ENCODE results near the gene CLIP1. TPM values are rescaled to one million over a fixed set of nuclear protein-coding genes. Genes with fewer than 3 reads are reported as not detected.
"Not testable (repeated sequence)": the region's sequence is repeated elsewhere in the genome, so short reads cannot be mapped to it uniquely, and the experiment has no call there.

Gene CLIP1
- total RNA-seq, 2 experiments from 2014 or later, result 65.3 to 73.4 TPM

DNA sequence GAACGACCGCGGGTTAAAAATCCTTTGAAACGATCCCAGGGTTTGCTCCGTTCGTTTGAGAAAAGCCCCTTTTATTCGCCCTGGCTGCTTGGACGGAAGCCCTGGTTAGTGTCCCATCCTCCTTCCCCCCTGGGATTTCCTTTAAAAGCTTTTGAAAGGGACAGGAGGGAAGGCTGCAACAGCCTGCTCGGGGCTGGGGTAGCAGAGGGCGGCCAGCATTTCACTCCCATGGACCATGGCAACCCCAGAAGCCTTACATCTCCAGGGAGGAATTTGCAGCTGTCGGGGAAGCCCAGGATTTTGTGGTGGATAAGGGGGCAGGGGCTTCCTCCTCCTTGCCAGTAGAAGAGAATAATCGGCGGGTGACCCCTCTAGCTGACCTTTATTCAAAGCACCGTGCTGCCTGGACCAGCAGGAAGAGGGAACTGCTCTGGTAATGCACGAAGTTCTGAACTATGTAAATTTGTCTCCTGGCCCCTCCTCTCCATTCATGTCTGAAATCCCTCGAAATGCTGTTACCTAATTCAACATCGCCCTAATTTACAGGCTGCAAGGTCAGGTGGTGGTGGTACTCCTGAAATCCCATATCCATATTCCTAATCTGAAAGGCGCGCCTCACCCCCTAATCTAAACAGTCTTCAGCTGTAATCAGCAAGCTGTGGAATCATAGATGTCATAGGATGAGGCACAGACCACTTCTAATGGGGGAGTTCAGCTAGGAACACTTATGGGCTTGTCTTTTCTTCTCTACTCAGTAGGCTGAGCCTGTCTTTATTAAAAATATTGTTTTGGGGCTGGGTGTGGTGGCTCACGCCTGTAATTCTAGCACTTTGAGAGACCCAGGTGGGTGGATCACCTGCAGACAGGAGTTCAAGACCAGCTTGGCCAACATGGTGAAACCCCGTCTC, 1.0 kb upstream of the CLIP1 start:
- no peak for DNase-seq
- CTCF ChIA-PET, result interaction anchor here (0.8 to 4.8 kb wide), 6 partner anchors 11 to 49 kb away, joined by 3 to 19 read pairs (median 4); no protein-coding TSS in a partner anchor
- POLR2A ChIA-PET, result interaction anchor here (0.7 to 4.1 kb wide), 12 partner anchors 11 to 179 kb away, joined by 3 to 31 read pairs (median 4); partner anchors contain the start of genes KNTC1, RSRC2 and ZCCHC8
- Mint-ChIP-seq H3K36me3 (ENCODE audit: low read depth) (no peaks in the 10 kb centered on the region), H3K27ac (peak overlapping the region; percentile 49), H3K4me3 (peak overlapping the region; percentile 85), H3K27me3 (peaks cover 2% of the 10 kb centered on the region), H3K9me3 (no peaks in the 10 kb centered on the region), H3K4me1 (peaks cover 38% of the 10 kb centered on the region)

DNA sequence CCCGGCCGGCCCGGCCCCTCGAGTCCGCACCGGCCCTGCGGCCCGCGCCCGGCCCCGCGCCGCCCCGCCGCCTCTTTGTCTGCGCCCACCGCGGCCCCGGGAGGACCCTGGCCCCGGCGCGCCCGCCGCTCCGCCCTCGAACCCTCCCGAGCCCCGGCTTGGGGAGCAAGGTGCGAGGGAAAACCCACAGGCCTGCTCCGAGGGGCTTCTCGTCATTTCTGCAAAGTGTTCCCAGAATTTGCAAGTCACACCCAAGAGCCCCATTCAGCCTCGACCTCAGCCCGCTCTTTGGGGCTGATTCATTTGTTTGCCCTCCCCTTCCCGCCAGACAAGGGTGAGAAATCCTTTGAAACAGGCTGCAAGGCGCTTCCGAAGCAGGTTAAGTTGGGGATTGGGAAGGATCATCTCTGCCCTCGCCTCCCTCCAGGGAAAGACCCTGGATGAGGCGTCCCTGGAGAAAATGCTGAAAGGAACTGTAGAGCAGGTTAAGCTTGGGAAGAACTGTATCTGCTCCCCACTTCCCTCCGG, 325 bp upstream of the CLIP1 start:
- Mint-ChIP-seq H3K36me3 (ENCODE audit: low read depth) (no peaks in the 10 kb centered on the region), H3K9me3 (no peaks in the 10 kb centered on the region)
- DNase-seq, result peak; percentile 42

DNA sequence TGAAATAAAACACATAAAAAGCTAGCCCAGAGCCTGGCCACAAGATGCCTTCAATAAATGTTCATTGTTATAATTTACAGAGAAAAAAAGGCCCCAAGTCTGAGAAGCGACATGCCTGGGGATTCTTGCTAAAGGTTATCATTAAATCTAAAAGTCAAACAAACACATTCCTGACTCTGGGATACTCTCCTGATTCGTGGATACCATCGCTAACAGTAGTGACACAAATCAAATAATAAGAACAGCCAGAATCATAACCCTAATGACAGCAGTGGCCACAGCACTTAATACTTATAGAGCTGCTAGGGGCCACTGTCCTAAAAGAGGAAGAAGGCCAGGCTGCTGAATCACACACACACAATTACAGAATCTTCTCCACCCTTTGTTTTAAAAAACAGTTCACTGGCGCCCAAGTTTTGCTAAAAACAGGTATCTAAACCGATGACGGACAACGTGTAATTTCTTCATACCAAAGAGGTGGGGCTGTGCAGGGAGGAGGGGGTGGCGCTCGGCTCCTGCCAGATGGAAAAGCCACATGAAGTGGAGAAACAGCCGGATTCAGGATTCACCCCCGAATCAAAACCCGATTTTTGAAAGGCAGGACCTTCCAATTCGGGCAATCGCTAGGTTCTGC, 1.2 kb downstream of the CLIP1 start:
- H3K27ac Mint-ChIP-seq, result peak overlapping the region; percentile 82
- peak overlapping the region; percentile 91 for H3K4me3 Mint-ChIP-seq
- peaks cover 2% of the 10 kb centered on the region for H3K27me3 Mint-ChIP-seq
- DNase-seq, result peak; percentile 29
- POLR2A ChIA-PET, result interaction anchor here (0.7 to 4.1 kb wide), 15 partner anchors 8 to 177 kb away, joined by 3 to 31 read pairs (median 5); partner anchors contain the start of gene ZCCHC8
- no peaks in the 10 kb centered on the region for H3K9me3 Mint-ChIP-seq
- CTCF ChIA-PET, result interaction anchor here (0.8 to 4.8 kb wide), 7 partner anchors 8 to 80 kb away, joined by 3 to 26 read pairs (median 5); partner anchors contain the start of gene ZCCHC8
- H3K36me3 Mint-ChIP-seq (ENCODE audit: low read depth), result peaks cover 5% of the 10 kb centered on the region
- H3K4me1 Mint-ChIP-seq, result peaks cover 43% of the 10 kb centered on the region

More for the DNA sequence above, 325 bp upstream of the CLIP1 start:
- Mint-ChIP-seq H3K27ac (peak overlapping the region; percentile 87), H3K27me3 (peaks cover 2% of the 10 kb centered on the region), H3K4me3 (peak overlapping the region; percentile 85), H3K4me1 (peaks cover 41% of the 10 kb centered on the region)
- ChIA-PET CTCF (interaction anchor here (0.6 to 4.8 kb wide), 9 partner anchors 9 to 78 kb away, joined by 3 to 26 read pairs (median 4); partner anchors contain the start of gene ZCCHC8), POLR2A (interaction anchor here (0.7 to 4.1 kb wide), 20 partner anchors 8 to 178 kb away, joined by 3 to 31 read pairs (median 4); partner anchors contain the start of genes KNTC1, RSRC2 and ZCCHC8)

DNA sequence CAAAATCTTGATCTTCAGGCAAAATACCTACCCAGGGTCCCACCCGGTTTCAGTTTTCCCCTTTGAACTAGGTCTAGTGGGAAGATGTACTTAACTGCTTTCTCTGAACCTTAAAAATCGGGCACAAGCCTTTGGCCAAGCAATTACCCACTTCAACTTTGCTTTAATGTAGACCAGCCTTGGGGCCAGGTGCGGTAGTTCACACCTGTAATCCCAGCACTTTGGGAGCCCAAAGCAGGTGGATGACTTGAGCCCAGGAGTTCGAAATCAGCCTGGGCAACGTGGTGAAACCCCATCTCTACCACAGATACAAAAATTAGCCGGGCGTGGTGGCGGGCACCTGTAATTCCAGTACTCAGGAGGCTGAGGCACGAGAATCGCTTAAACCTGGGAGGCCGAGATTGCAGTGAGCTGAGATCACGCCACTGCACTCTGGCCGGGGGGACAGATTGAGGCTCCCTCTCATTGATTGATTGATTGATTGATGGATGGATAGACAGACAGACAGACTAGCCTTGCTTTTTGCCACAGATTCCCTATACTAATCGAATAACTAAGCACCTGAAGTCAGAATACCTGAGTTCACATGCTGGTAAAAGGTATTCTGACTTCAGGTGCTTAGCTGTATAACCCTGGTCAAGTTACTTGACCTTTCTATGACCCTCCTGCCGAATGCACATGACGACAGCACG, 1.9 kb downstream of the CLIP1 start:
- ChIA-PET POLR2A (interaction anchor here (0.6 to 4.1 kb wide), 6 partner anchors 7 to 154 kb away, joined by 3 to 31 read pairs (median 10); partner anchors contain the start of gene ZCCHC8), CTCF (interaction anchor here (0.6 to 2.7 kb wide), 2 partner anchors 20 to 244 kb away, joined by 3 to 26 read pairs; no protein-coding TSS in a partner anchor)
- H3K27ac Mint-ChIP-seq, result no peak overlapping the region
- H3K27me3 Mint-ChIP-seq, result peaks cover 2% of the 10 kb centered on the region
- peaks cover 9% of the 10 kb centered on the region for H3K36me3 Mint-ChIP-seq (ENCODE audit: low read depth)
- DNase-seq, result no peak
- peaks cover 46% of the 10 kb centered on the region for H3K4me1 Mint-ChIP-seq
- peak overlapping the region; percentile 91 for H3K4me3 Mint-ChIP-seq
- no peaks in the 10 kb centered on the region for H3K9me3 Mint-ChIP-seq

DNA sequence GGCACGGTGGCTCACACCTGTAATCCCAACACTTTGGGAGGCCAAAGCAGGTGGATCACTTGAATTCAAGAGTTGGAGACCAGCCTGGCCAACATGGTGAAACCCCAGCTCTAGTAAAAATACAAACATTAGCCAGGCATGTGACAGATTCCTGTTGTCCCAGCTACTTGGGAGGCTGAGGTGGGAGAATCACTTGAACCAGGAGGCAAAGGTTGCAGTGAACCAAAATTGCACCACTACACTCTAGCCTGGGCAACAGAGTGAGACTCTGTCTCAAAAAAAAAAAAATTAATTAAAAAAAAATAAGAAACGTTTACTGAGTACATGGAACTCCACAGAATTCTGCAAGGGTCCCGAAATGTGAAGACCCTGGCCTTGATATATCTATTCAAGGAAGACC, 3.4 kb downstream of the CLIP1 start:
- not testable (repeated sequence) for H3K27ac Mint-ChIP-seq; H3K4me3 Mint-ChIP-seq; H3K27me3 Mint-ChIP-seq; H3K9me3 Mint-ChIP-seq; H3K36me3 Mint-ChIP-seq (ENCODE audit: low read depth); DNase-seq
- peaks cover 51% of the 10 kb centered on the region for H3K4me1 Mint-ChIP-seq
- ChIA-PET CTCF (interaction anchor here (4.3 kb wide), 1 partner anchor 19 kb away, joined by 16 read pairs; no protein-coding TSS in a partner anchor), POLR2A (interaction anchor here (2.0 kb wide), 1 partner anchor 16 kb away, joined by 5 read pairs; no protein-coding TSS in a partner anchor)

DNA sequence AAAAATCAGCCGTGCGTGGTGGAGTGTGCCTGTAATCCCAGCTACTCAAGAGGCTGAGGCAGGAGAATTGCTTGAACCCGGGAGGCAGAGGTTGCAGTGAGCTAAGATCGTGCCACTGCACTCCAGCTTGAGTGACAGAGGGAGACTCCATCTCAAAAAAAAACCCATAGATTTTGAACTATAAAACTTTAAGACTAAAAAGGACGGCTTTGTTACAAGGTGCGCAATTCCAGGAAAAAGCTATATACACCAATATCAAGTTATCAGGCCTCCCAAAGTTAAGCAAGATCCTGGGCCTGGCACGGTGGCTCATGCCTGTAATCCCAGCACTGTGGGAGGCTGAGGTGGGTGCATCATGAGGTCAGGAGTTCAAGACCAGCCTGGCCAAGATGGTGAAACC, 6.8 kb downstream of the CLIP1 start:
- POLR2A ChIA-PET, H3K4me3 Mint-ChIP-seq, H3K9me3 Mint-ChIP-seq, DNase-seq, H3K27me3 Mint-ChIP-seq: not testable (repeated sequence)
- CTCF ChIA-PET, result interaction anchor here (0.6 to 4.3 kb wide), 4 partner anchors 16 to 255 kb away, joined by 3 to 16 read pairs (median 4); partner anchors contain the start of gene ZCCHC8
- H3K27ac Mint-ChIP-seq, result peak overlapping the region; percentile 21
- H3K4me1 Mint-ChIP-seq, result peaks cover 54% of the 10 kb centered on the region
- H3K36me3 Mint-ChIP-seq (ENCODE audit: low read depth), result peaks cover 17% of the 10 kb centered on the region

DNA sequence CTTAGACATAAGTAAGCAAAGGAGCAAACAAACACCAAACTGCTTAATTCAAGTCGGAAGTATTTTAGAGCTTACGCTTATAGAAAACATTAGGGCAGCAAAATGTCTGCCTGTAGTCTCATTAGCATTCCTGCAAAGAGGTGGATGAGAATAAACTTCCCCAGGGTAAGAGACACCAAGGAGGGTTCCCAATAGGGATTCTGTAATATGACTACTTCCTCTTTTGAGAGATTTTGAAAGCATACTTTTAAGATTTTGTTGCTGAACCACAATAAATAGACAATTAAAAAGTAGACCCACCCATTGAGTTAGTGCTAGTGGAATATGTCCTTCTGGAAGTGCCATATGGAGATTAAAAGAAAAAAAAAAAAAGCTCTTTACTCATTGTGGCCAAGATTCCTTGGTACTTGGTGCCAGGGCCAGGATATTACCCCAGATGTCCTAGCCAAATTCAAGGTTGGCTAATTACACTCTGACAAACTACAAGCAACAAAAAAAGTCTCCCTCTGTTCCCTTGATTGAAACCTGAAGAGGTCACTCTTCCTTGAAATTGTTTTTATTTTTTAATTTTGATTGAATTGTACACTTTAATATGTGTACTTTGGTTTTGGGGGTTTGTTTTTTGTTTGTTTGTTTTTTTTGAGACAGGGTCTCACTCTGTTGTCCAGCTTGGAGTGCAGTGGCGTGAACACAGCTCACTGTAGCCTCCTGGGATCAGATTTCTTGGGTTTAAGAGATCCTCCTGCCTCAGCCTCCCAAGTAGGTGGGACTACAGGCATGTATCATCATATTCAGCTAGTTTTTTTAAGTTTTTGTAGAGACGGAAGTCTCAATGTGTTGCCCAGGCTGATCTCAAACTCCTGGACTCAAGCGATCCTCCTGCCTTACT, 8.7 kb downstream of the CLIP1 start:
- Mint-ChIP-seq H3K27ac (peak overlapping the region; percentile 91), H3K36me3 (ENCODE audit: low read depth) (peaks cover 17% of the 10 kb centered on the region), H3K9me3 (no peaks in the 10 kb centered on the region), H3K27me3 (no peaks in the 10 kb centered on the region), H3K4me3 (no peak overlapping the region), H3K4me1 (peaks cover 40% of the 10 kb centered on the region)
- no peak for DNase-seq
- POLR2A ChIA-PET, result interaction anchor here (0.9 to 3.2 kb wide), 5 partner anchors 8 to 113 kb away, joined by 3 to 20 read pairs (median 11); partner anchors contain the start of genes CLIP1, KNTC1 and RSRC2
- CTCF ChIA-PET, result interaction anchor here (1.0 to 5.4 kb wide), 3 partner anchors 8 to 14 kb away, joined by 6 to 30 read pairs (median 12); partner anchors contain the start of gene CLIP1

DNA sequence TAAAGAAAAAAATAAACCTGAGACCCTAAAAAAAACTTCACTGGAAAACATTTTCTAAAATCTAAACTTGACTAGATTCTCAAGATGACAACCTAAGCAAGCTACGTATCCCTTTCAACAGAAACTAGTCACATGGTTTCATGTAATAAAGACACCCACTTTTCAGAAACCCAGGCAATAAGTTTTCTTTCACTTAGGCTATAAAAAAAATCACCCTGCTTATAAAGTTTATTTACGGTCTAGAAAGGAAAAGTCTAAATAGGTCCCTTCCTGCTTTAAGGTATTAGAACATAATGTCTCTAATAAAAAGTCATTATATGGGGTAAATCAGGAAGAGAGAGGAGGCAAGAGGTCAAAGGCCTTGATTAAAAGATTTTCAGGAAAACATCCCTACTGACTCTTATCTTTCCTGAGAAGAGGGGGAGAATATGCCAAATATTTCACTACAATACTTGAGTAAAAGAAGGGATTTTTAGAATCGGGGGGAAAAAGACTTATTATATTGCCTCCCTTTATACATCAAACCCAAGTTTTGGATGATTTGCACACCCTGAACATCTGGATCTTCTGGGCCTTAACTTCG, 9.5 kb downstream of the CLIP1 start:
- Mint-ChIP-seq H3K4me3 (peak overlapping the region; percentile 68), H3K36me3 (ENCODE audit: low read depth) (peaks cover 17% of the 10 kb centered on the region), H3K27ac (peak overlapping the region; percentile 91), H3K9me3 (no peaks in the 10 kb centered on the region), H3K4me1 (peaks cover 39% of the 10 kb centered on the region), H3K27me3 (no peaks in the 10 kb centered on the region)
- POLR2A ChIA-PET, result interaction anchor here (0.9 to 3.2 kb wide), 7 partner anchors 9 to 485 kb away, joined by 3 to 20 read pairs (median 11); partner anchors contain the start of genes CLIP1, KNTC1, RSRC2 and ZCCHC8
- CTCF ChIA-PET, result interaction anchor here (1.0 to 5.4 kb wide), 5 partner anchors 9 to 13 kb away, joined by 3 to 30 read pairs (median 6); partner anchors contain the start of gene CLIP1
- no peak for DNase-seq

DNA sequence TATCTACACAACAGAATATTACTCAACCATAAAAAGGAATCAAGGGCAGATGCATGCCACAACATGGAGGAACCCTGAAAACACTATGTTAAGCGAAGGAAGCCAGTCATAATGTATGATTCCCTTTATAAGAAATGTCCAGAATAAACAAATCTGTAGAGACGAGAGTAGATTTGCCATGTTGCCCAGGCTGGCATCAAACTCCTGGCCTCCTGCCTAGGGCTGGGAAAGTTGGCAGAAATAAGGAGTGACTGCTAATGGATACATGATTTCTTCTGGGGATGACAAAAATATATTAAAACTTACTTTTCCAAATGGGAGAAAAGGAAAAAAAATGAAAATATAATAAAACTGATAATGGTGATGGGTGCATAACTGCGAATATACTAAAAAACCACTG, 10.9 kb downstream of the CLIP1 start:
- Mint-ChIP-seq H3K27me3 (no peaks in the 10 kb centered on the region), H3K36me3 (ENCODE audit: low read depth) (peaks cover 14% of the 10 kb centered on the region), H3K27ac (peak overlapping the region; percentile 79), H3K4me1 (peaks cover 45% of the 10 kb centered on the region), H3K4me3 (peak overlapping the region; percentile 18), H3K9me3 (no peaks in the 10 kb centered on the region)
- POLR2A ChIA-PET, result interaction anchor here (1.1 to 3.2 kb wide), 5 partner anchors 8 to 90 kb away, joined by 3 to 17 read pairs (median 9); partner anchors contain the start of gene ZCCHC8
- CTCF ChIA-PET, result interaction anchor here (1.0 to 5.4 kb wide), 4 partner anchors 9 to 89 kb away, joined by 3 to 30 read pairs (median 8); partner anchors contain the start of gene ZCCHC8
- DNase-seq, result no peak

DNA sequence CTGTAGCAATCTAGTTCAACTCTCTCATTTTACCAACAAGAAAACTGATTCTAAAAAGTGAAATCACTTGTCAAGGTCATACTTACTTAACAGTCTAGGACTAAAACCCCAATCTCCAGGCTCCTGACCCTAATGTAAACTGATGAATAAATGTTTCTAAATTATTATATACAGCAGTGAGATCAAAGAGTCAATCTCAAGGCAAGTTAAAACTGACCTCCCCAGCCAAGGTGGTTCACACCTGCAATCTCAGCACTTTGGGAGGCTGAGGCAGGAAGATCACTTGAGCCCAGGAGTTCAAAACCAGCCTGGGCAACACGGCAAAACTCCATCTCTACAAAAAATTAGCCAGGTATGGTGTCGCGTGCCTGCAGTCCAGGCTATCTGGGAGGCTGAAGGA, 15.3 kb downstream of the CLIP1 start:
- no peak overlapping the region for H3K4me3 Mint-ChIP-seq
- POLR2A ChIA-PET, result interaction anchor here (0.6 kb wide), 1 partner anchor 103 kb away, joined by 3 read pairs; no protein-coding TSS in a partner anchor

More for the DNA sequence above, 15.3 kb downstream of the CLIP1 start:
- Mint-ChIP-seq H3K27me3 (no peaks in the 10 kb centered on the region), H3K27ac (peak overlapping the region; percentile 47), H3K4me1 (peaks cover 34% of the 10 kb centered on the region), H3K36me3 (ENCODE audit: low read depth) (peaks cover 19% of the 10 kb centered on the region), H3K9me3 (no peaks in the 10 kb centered on the region)
- no peak for DNase-seq
- CTCF ChIA-PET, result interaction anchor here (0.6 to 2.3 kb wide), 2 partner anchors 64 to 1026 kb away, joined by 3 to 11 read pairs; no protein-coding TSS in a partner anchor
